ENCODE measurements around the gene FBXW12.
A peak's percentile ranks its signal among the peaks of the same experiment; 100 is the strongest.

DNA sequence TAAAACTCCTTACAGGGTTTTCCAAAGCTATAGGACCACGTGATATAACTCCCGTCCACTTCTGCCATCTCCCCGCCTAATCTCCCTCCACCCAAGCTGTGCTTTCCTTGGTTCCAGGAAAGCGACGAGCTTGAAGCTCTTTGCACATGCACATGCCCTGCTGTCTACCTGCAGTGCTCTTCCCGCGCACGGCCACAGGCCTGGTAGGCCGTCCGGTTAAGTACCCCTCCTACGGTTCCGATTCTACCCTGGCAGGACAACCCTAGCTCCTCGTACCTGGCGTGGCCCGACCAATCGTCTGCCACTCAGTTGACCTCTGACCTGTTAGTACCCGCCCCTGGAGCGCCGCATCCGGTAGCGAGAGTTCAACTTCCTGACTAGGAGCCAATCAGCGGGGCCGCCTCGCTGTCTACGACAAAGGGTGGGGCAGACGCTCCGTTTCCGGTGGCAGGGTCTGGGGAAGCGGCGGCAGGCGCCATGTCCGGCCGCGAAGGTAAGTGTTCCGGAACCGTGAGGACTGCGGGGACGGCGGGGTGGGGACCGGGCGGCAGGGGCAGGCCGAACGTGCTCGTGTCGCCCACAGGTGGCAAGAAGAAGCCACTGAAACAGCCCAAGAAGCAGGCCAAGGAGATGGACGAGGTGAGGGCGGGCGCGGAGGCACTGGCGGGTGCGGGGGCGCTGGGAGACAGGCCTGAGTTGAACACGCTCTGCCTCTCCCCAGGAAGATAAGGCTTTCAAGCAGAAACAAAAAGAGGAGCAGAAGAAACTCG is 68.0 kb downstream of the FBXW12 start, which contains the start of the genes CCDC51 and TMA7:
- TF ChIP-seq, protein P1, sequence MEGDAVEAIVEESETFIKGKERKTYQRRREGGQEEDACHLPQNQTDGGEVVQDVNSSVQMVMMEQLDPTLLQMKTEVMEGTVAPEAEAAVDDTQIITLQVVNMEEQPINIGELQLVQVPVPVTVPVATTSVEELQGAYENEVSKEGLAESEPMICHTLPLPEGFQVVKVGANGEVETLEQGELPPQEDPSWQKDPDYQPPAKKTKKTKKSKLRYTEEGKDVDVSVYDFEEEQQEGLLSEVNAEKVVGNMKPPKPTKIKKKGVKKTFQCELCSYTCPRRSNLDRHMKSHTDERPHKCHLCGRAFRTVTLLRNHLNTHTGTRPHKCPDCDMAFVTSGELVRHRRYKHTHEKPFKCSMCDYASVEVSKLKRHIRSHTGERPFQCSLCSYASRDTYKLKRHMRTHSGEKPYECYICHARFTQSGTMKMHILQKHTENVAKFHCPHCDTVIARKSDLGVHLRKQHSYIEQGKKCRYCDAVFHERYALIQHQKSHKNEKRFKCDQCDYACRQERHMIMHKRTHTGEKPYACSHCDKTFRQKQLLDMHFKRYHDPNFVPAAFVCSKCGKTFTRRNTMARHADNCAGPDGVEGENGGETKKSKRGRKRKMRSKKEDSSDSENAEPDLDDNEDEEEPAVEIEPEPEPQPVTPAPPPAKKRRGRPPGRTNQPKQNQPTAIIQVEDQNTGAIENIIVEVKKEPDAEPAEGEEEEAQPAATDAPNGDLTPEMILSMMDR (IDR thresholded peaks at IDR 0.05) = no peak
- peak; percentile 96 to 97 for TF ChIP-seq POLR2A (IDR thresholded peaks at IDR 0.05)
